HepG2 (cell line): Measurements from ENCODE around the gene YAP1.

Experiments used
- AFF4 ChIP-seq: sonication (generic); formaldehyde crosslinking; IDR thresholded peaks from 2 replicates; pipeline ENCODE4 v1.4.0; 2020; ENCODE audit warnings: missing genetic modification reagents
- FOXK2 ChIP-seq: fragments of 450-650 bp; IDR thresholded peaks from 2 replicates; pipeline ENCODE4 v1.6.1; 2016
- TF ChIP-seq, protein P1 (sequence below): sonication (generic); formaldehyde crosslinking; IDR thresholded peaks from 2 replicates; pipeline ENCODE4 v1.5.0; 2020; ENCODE audit warnings: mild to moderate bottlenecking, missing genetic modification reagents, moderate library complexity

GRCh38 chr11:102208835-102209234 lies 98.6 kb downstream of the YAP1 start:
- no peak for TF ChIP-seq AFF4 (CRISPR knock-in tag)
- TF ChIP-seq, protein P1, sequence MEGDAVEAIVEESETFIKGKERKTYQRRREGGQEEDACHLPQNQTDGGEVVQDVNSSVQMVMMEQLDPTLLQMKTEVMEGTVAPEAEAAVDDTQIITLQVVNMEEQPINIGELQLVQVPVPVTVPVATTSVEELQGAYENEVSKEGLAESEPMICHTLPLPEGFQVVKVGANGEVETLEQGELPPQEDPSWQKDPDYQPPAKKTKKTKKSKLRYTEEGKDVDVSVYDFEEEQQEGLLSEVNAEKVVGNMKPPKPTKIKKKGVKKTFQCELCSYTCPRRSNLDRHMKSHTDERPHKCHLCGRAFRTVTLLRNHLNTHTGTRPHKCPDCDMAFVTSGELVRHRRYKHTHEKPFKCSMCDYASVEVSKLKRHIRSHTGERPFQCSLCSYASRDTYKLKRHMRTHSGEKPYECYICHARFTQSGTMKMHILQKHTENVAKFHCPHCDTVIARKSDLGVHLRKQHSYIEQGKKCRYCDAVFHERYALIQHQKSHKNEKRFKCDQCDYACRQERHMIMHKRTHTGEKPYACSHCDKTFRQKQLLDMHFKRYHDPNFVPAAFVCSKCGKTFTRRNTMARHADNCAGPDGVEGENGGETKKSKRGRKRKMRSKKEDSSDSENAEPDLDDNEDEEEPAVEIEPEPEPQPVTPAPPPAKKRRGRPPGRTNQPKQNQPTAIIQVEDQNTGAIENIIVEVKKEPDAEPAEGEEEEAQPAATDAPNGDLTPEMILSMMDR (CRISPR knock-in tag), result no peak
- TF ChIP-seq FOXK2, result no peak
